HG03159 (cell line): ENCODE data around the gene CUEDC1.

ENCODE experiments used
- ATAC-seq: cut with Tn5 transposase; IDR thresholded peaks from one replicate; pipeline ENCODE4 v1.9.1; 2021; ENCODE audit warnings: mild to moderate bottlenecking, moderate library complexity; ENCODE audit not compliant: unreplicated experiment

CUEDC1 gene

GRCh38 chr17:57880086-57880456, 75.1 kb downstream of the CUEDC1 start:
- ATAC-seq = no peak

- no peak for ATAC-seq
Measured at GRCh38 chr17:57879437-57880085, 75.7 kb downstream of the CUEDC1 start.

GRCh38 chr17:57877803-57878377, 77.3 kb downstream of the CUEDC1 start:
- ATAC-seq = no peak

GRCh38 chr17:57876866-57877237, 78.4 kb downstream of the CUEDC1 start:
- no peak for ATAC-seq

- ATAC-seq = no peak
Measured at GRCh38 chr17:57876023-57876865, 79.0 kb downstream of the CUEDC1 start.

- no peak for ATAC-seq
Measured at GRCh38 chr17:57875290-57876022, 79.8 kb downstream of the CUEDC1 start.

- ATAC-seq = no peak
Measured at GRCh38 chr17:57874434-57875289, 80.5 kb downstream of the CUEDC1 start.

- no peak for ATAC-seq
Measured at GRCh38 chr17:57874058-57874419, 81.2 kb downstream of the CUEDC1 start.

- ATAC-seq = no peak
Measured at GRCh38 chr17:57873261-57874057, 81.8 kb downstream of the CUEDC1 start.

- no peak for ATAC-seq
Measured at GRCh38 chr17:57872536-57872935, 82.7 kb downstream of the CUEDC1 start.

GRCh38 chr17:57871863-57872262, 83.3 kb downstream of the CUEDC1 start:
- ATAC-seq = no peak

GRCh38 chr17:57871155-57871554, 84.1 kb downstream of the CUEDC1 start:
- no peak for ATAC-seq

- no peak for ATAC-seq
Measured at GRCh38 chr17:57870283-57870635, 85.0 kb downstream of the CUEDC1 start.

- ATAC-seq = no peak
Measured at GRCh38 chr17:57869617-57870282, 85.5 kb downstream of the CUEDC1 start.

GRCh38 chr17:57868910-57869616, 86.1 kb downstream of the CUEDC1 start:
- no peak for ATAC-seq

- peak; percentile 77 for ATAC-seq
Measured at GRCh38 chr17:57868007-57868909, 87.0 kb downstream of the CUEDC1 start.

GRCh38 chr17:57867126-57867525, 88.1 kb downstream of the CUEDC1 start:
- ATAC-seq = no peak

GRCh38 chr17:57866723-57867122, 88.5 kb downstream of the CUEDC1 start:
- ATAC-seq = no peak
